WI38 (cell line): ENCODE measurements around the gene IGFBP5.

ENCODE experiments used
- H3K4me3 ChIP-seq: 2 replicates; pipeline ENCODE4 v1.5.1; 2011; ENCODE audit warnings: low read depth, mild to moderate bottlenecking, control low read depth, low read length
- CTCF ChIP-seq: IDR thresholded peaks from 2 replicates; pipeline ENCODE4 v1.5.1; 2012; ENCODE audit warnings: low read depth, mild to moderate bottlenecking, control low read depth, low read length

Gene IGFBP5

DNA sequence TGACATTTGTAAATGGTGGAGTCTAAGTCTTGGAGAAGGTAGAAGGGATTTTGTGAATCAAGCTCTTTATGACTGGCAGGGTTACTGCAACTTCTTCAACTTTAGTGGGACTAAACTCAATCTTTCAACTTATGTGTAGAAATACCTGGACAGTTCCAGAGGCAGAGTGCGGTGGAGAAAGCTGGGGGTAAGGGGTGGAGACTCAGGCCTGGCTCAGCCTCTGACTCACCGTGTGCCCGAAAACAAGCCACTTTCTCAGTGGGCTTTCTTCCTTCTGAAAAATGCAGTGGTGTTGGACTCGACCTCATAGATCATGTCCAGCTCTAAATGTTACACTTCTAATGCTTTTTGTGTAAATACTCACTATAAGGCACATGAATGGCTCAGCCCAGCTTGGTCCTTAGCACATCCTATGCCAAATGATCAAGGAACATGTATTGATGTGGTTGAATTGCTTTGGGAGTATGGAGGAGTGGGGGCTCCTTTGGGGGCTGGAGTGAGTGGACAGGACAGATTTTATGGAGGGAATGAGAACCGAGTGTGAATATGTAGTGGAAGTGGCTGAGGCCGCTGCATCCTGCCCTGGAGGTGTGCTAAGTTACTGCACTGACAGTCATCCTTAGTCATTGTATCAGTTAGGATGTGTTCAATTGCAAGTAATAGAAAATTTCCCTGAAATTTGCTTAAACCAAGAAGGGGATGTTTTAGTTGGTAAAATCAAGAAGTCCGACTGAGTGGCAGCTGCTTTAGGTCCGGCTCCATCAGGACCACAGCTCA is 32.2 kb upstream of the IGFBP5 start:
- no peak overlapping the region for H3K4me3 ChIP-seq
- no peak for TF ChIP-seq CTCF

DNA sequence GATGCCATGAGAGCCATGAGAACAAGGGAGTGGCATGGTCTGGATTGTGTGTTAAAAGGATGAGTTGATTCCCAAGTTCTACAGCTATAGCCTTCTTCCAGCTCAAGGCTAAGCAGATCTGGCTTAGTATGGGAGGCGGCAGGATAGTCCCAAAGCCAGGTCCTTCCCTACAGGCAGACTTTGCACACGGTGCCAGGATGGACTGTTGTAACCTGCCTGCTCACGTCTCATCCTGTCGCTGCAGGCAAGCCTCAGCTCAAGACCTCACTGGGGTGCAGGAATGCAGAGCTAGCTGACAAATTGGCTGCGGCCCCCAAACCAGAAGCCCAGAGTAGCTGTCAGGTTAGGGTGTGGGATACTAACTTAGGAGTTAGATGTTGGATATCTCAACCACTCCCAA is 28.8 kb upstream of the IGFBP5 start:
- H3K4me3 ChIP-seq, result no peak overlapping the region
- TF ChIP-seq CTCF, result no peak

- no peak for TF ChIP-seq CTCF
- H3K4me3 ChIP-seq, result no peak overlapping the region
Observed at GRCh38 chr2:216721141-216721540, 25.8 kb upstream of the IGFBP5 start.

GRCh38 chr2:216720722-216721121 is 25.4 kb upstream of the IGFBP5 start:
- no peak overlapping the region for H3K4me3 ChIP-seq
- TF ChIP-seq CTCF, result no peak

DNA sequence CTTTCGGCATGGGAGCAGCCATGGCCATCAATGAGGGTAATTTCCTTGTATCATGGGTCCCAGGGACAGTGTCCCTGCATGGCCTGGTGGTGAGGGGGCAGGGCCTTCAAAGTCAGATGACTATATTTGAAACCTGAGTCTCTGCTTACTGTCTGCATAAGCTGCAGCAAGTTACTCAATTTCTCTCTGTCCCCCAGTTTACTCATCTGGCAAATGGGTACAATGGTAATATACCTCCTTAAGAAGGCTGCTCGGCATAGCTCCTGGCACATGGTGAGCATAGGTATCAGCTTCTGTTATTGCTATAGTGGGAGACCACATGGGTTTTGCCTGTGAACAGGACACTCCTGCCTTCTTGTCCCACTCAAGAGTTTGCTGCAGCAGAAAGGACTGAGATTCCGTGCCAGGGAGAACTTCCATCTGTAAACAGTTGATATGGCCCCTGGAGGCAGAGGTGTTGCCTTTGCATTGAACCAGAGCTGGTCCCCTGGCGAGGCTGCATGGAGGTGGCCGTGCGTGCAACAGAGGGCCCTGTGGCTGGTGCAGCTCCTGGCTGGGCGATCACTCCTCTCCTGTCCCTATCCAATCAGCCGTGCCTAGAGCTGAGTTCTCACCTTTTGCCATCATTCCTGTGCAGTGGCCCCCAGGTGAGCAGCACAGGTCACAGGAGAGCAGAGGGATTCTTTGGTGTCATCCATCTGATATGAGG is 22.7 kb upstream of the IGFBP5 start:
- no peak for TF ChIP-seq CTCF
- no peak overlapping the region for H3K4me3 ChIP-seq

DNA sequence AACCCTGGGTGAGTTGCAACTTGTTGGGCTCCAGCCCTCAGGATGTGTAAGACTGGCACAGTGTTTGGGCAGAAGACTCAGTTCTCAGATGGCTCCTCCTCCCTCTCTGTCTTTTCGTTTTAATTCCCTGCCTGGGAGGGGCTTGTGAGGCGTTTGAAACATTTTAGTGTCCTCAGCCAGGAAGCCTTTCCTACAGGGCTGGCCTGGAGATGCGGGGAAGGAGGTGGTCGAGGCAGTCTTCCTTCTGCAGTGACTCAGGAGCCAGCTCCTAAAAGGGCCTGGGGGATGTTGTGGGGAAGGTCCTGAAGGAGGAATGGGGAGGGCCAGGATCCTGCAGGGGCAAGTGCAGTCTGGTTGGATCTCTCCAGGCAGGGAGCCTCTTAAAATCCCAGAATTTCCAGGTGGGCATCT is 22.1 kb upstream of the IGFBP5 start:
- H3K4me3 ChIP-seq, result no peak overlapping the region
- TF ChIP-seq CTCF, result no peak

DNA sequence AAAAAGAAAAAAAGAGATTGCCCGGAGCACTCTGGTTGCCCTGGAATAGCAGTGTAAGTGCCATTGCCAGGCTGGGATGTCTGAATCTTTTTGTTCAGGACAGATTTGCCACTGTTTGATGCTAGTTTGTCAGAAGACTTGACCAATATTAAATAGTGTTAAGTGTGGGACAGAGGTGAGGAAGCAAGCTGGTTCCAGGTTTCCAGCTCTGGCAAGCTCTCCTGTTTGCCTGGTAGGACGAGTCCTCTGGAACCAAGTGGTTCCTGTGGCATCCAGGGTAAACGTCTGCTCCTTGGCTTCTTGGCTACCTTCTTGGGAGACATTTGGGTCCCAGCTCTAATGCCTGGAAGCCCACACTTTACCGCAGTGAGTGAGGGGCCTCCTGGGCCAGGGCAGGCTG is 20.8 kb upstream of the IGFBP5 start:
- no peak for TF ChIP-seq CTCF
- H3K4me3 ChIP-seq, result no peak overlapping the region
